Prostate gland (tissue), 2 donors: Measurements from ENCODE around the gene RADIL. TPM values are rescaled to one million over a fixed set of nuclear protein-coding genes. Genes with fewer than 3 reads are reported as not detected.

Experiments
- DNase-seq: peaks from one replicate; pipeline ENCODE4 v3.0.0-alpha.2; 2019; ENCODE audit warnings: low spot score
- H3K27ac ChIP-seq, 2 donors: fragments of 200-600 bp; sonication (generic); 2 replicates each; pipeline ENCODE4 v1.5.1; 2017 to 2019
- H3K27me3 ChIP-seq: fragments of 200-600 bp; sonication (generic); replicated peaks from 2 replicates; pipeline ENCODE4 v1.5.1; 2019; ENCODE audit not compliant: insufficient read depth
- H3K36me3 ChIP-seq, 2 donors: fragments of 200-600 bp; sonication (generic); 1 replicate in 1 of 2; 2 replicates in 1 of 2; pipeline versions ENCODE4 v1.5.1 to v1.8.1; 2017 to 2019
- H3K4me1 ChIP-seq: fragments of 200-600 bp; sonication (generic); replicated peaks from 2 replicates; pipeline ENCODE4 v1.5.1; 2019
- H3K4me3 ChIP-seq, 2 donors: fragments of 200-600 bp; sonication (generic); 2 replicates each; pipeline ENCODE4 v1.5.1; 2017 to 2019
- H3K9me3 ChIP-seq: fragments of 200-600 bp; sonication (generic); 2 replicates; pipeline ENCODE4 v1.5.1; 2017
- POLR2A ChIP-seq: fragments of 450-650 bp; IDR thresholded peaks from one replicate; pipeline ENCODE4 v1.6.1; 2016; ENCODE audit warnings: antibody characterized with exemption, mild to moderate bottlenecking
- POLR2AphosphoS5 ChIP-seq: sonication (generic); formaldehyde crosslinking; IDR thresholded peaks from one replicate; pipeline ENCODE4 v1.6.1; 2017; ENCODE audit warnings: antibody characterized with exemption
- WGBS: methylation state at CpG from one replicate; pipeline ENCODE4 v1.1.5; 2018; 5-methylcytosine and 5-hydroxymethylcytosine counted together
- intact Hi-C: fragments of 100-400 bp; cut with DNase I; formaldehyde crosslinking; loops from one replicate; pipeline ENCODE4 v1.14.2; 2022
- total RNA-seq, 2 donors: library from RNA; depleted of rRNA; stranded (reverse); fragments of >200 nt; gene quantifications; one replicate each; pipeline ENCODE4 v1.1.0, GENCODE V29; 2016
- TF ChIP-seq, protein P1 (sequence below), 4 experiments: fragments of 200-600 bp in 2 of 4; fragments of 450-650 bp in 2 of 4; sonication (generic) in 2 of 4; IDR thresholded peaks; 1 replicate in 3 of 4; 2 replicates in 1 of 4; pipeline ENCODE4 v1.5.1; 2016 to 2019; ENCODE audit warnings: antibody characterized with exemption in 4 of 4, mild to moderate bottlenecking in 2 of 4, moderate library complexity in 2 of 4

The RADIL gene
- total RNA-seq, 2 donors from 2014 or later, result 1.8 to 12.0 TPM

- DNase-seq, result no peak
- H3K4me1 ChIP-seq, result no peaks in the 10 kb centered on the region
- intact Hi-C loops, result no loop called here
- H3K27ac ChIP-seq, result no peak overlapping the region
- 86% methylated on average over 32 of the region's 35 CpGs for WGBS
- TF ChIP-seq POLR2A (no peak), POLR2AphosphoS5 (no peak)
- TF ChIP-seq, protein P1, sequence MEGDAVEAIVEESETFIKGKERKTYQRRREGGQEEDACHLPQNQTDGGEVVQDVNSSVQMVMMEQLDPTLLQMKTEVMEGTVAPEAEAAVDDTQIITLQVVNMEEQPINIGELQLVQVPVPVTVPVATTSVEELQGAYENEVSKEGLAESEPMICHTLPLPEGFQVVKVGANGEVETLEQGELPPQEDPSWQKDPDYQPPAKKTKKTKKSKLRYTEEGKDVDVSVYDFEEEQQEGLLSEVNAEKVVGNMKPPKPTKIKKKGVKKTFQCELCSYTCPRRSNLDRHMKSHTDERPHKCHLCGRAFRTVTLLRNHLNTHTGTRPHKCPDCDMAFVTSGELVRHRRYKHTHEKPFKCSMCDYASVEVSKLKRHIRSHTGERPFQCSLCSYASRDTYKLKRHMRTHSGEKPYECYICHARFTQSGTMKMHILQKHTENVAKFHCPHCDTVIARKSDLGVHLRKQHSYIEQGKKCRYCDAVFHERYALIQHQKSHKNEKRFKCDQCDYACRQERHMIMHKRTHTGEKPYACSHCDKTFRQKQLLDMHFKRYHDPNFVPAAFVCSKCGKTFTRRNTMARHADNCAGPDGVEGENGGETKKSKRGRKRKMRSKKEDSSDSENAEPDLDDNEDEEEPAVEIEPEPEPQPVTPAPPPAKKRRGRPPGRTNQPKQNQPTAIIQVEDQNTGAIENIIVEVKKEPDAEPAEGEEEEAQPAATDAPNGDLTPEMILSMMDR (IDR thresholded peaks at IDR 0.05), result no peak
- H3K27me3 ChIP-seq, result no peaks in the 10 kb centered on the region
- H3K36me3 ChIP-seq, result peaks cover 9 to 24% of the 10 kb centered on the region in 2 donors
- H3K9me3 ChIP-seq, result no peaks in the 10 kb centered on the region
- H3K4me3 ChIP-seq, result no peak overlapping the region
These were observed 119.0 kb downstream of the RADIL start for GRCh38 chr7:4764402-4765007.

DNA sequence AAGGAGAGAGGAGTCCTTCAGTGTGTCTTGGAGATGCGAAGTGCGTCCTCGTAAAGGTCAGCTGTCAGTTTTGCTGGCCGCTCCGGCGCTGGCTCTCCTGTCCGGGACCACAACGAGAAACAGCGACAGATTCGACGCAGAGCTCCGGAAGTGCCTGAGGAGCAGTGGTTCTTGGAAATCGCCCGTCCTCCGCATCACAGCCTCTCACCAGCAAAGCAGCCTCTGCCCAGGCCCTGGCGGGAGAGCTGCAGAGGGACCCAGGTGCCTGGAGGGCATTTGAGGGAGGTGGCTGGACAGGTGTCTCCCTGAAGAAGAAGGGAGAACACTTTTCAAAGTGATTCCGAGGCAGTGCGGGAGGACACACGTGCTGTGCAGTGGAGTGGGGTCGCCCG is 119.7 kb downstream of the RADIL start:
- no peak overlapping the region for H3K27ac ChIP-seq
- peaks cover 9 to 24% of the 10 kb centered on the region in 2 donors for H3K36me3 ChIP-seq

GRCh38 chr7:4763091-4763793 is 120.3 kb downstream of the RADIL start:
- Histone ChIP-seq H3K27me3 (no peaks in the 10 kb centered on the region), H3K36me3 (peaks cover 9 to 24% of the 10 kb centered on the region in 2 donors), H3K27ac (no peak overlapping the region), H3K4me1 (no peaks in the 10 kb centered on the region), H3K9me3 (no peaks in the 10 kb centered on the region), H3K4me3 (no peak overlapping the region)
- intact Hi-C loops, result no loop called here
- WGBS, result 93% methylated on average over 32 of the region's 32 CpGs
- DNase-seq, result no peak
- TF ChIP-seq POLR2A, result no peak
- TF ChIP-seq, protein P1 (IDR thresholded peaks at IDR 0.05), result no peak
- no peak for TF ChIP-seq POLR2AphosphoS5

More for the DNA sequence above, 119.7 kb downstream of the RADIL start:
- Histone ChIP-seq H3K27me3 (no peaks in the 10 kb centered on the region), H3K4me1 (no peaks in the 10 kb centered on the region), H3K4me3 (no peak overlapping the region), H3K9me3 (no peaks in the 10 kb centered on the region)
- intact Hi-C loops, result no loop called here
- TF ChIP-seq, protein P1 (IDR thresholded peaks at IDR 0.05), result no peak
- TF ChIP-seq POLR2AphosphoS5 (no peak), POLR2A (no peak)
- DNase-seq, result no peak
- 96% methylated on average over 21 of the region's 21 CpGs for WGBS

GRCh38 chr7:4762121-4763055 is 121.1 kb downstream of the RADIL start:
- Histone ChIP-seq H3K4me3 (no peak overlapping the region), H3K27me3 (no peaks in the 10 kb centered on the region), H3K9me3 (no peaks in the 10 kb centered on the region), H3K27ac (no peak overlapping the region), H3K36me3 (peaks cover 9 to 24% of the 10 kb centered on the region in 2 donors), H3K4me1 (no peaks in the 10 kb centered on the region)
- 89% methylated on average over 43 of the region's 54 CpGs for WGBS
- intact Hi-C loops, result no loop called here
- TF ChIP-seq POLR2A, result no peak
- TF ChIP-seq POLR2AphosphoS5, result no peak
- TF ChIP-seq, protein P1 (IDR thresholded peaks at IDR 0.05), result no peak
- no peak for DNase-seq
